NOMO-1 (cell line): ENCODE measurements around the gene PSKH1.
"Not testable (repeated sequence)": the region's sequence is repeated elsewhere in the genome, so short reads cannot be mapped to it uniquely, and the experiment has no call there.

Source experiments
- DNase-seq, 2 experiments: peaks; one replicate each; lab custom pipeline; 2025; ENCODE audit not compliant: unreplicated experiment in 2 of 2; lab: John Stamatoyannopoulos, UW

PSKH1 gene

GRCh38 chr16:67972285-67972684 lies 79.2 kb downstream of the PSKH1 start:
- DNase-seq: not testable (repeated sequence)

- no peak for DNase-seq
These were observed 82.5 kb downstream of the PSKH1 start for GRCh38 chr16:67975321-67976105.

DNA sequence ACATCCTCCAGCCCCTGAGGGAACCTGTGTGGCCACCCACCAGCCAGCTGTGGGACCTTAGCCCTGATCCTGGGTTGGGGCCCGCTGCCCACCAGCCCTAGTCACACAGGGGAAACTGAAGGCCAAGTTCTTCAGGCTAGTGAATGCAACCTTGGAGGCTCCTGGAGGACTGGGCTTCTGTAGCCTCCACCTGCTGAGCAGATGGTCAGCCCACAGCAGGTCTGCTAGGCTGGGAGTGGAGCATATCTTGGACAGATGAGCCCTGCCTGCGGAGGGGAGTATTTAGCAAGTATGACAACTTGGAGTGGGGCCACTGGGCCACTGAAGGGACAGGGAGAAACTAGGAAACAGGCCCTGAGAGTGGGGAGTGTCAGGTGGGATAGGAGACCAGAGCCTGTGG lies 83.2 kb downstream of the PSKH1 start:
- DNase-seq: no peak

GRCh38 chr16:67977005-67977404 lies 84.0 kb downstream of the PSKH1 start:
- no peak for DNase-seq

DNA sequence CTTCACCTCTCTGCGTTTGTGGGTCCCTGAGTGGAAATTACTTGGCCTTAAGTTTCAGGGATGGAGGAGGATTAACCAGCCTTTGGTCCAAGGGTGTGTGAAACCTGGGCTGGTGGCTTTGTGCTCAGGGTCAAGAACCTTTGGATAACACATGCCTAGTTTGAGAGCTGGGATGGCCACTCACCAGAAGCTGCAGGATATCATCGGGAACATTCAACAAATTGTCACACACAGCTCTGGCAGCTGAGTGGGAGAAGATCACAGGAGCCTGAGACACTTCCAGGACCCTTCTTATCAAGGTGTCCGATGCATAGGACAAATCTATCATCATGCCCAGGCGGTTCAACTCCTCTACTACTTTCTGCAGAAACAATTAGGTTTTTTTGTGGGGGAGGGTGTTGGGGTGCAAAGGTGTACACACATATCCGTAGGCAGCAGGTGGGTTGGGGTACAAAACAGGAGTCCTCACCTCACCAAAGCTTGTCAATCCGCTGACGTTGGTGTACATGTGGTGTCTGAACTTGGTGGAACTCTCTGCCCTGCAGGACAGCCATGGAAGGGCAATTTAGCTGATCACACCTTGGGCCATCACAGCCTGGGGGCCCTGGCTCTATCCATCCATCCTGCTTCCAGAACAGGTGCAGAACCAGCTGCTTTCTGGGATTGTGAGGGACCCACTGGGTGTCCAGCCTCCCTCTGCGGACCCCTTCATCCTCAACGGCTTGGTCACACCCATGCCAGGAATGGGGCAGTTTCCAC lies 84.6 kb downstream of the PSKH1 start:
- DNase-seq: no peak
